NT2/D1 (cell line): ENCODE results near the gene NPHS1.
"Not testable (repeated sequence)": the region's sequence is repeated elsewhere in the genome, so short reads cannot be mapped to it uniquely, and the experiment has no call there.

Experiments used
- DNase-seq: peaks from one replicate; pipeline ENCODE4 v3.0.0-alpha.2; 2011; ENCODE audit warnings: low read depth, low spot score
- H3K27me3 ChIP-seq: 2 replicates; pipeline ENCODE4 v1.6.0; 2011; ENCODE audit warnings: mild to moderate bottlenecking; ENCODE audit not compliant: insufficient read length, insufficient read depth
- H3K36me3 ChIP-seq: 2 replicates; pipeline ENCODE4 v1.6.1; 2011; ENCODE audit warnings: mild to moderate bottlenecking, low read length, mixed read lengths; ENCODE audit not compliant: insufficient read depth, insufficient read length
- H3K4me1 ChIP-seq: 2 replicates; pipeline ENCODE4 v1.5.1; 2011; ENCODE audit not compliant: insufficient read depth, insufficient read length
- H3K4me3 ChIP-seq: 2 replicates; pipeline ENCODE4 v1.5.1; 2011; ENCODE audit warnings: low read depth; ENCODE audit not compliant: insufficient read length
- H3K9ac ChIP-seq: 2 replicates; pipeline ENCODE4 v1.6.0; 2011; ENCODE audit warnings: low read depth; ENCODE audit not compliant: insufficient read length
- H3K9me3 ChIP-seq: 2 replicates; pipeline ENCODE4 v1.5.1; 2011; ENCODE audit warnings: mild to moderate bottlenecking, low read length; ENCODE audit not compliant: insufficient read depth
- SUZ12 ChIP-seq: IDR thresholded peaks from 2 replicates; pipeline ENCODE4 v1.6.1; 2011; ENCODE audit not compliant: insufficient read length, insufficient read depth; ENCODE audit errors: extremely low read depth
- YY1 ChIP-seq: IDR thresholded peaks from 2 replicates; pipeline ENCODE4 v1.6.1; 2011; ENCODE audit not compliant: insufficient read length, insufficient read depth
- ZNF274 ChIP-seq: IDR thresholded peaks from 2 replicates; pipeline ENCODE4 v1.6.1; 2011; ENCODE audit warnings: mild to moderate bottlenecking, low read depth, low read length

NPHS1 gene

GRCh38 chr19:35870798-35871197, 18.5 kb upstream of the NPHS1 start:
- Histone ChIP-seq H3K9me3 (no peaks in the 10 kb centered on the region), H3K4me3 (no peak overlapping the region), H3K4me1 (peaks cover 3% of the 10 kb centered on the region), H3K27me3 (peaks cover 7% of the 10 kb centered on the region), H3K9ac (peak overlapping the region; percentile 32), H3K36me3 (no peaks in the 10 kb centered on the region)
- TF ChIP-seq YY1 (no peak), SUZ12 (no peak), ZNF274 (no peak)
- DNase-seq, result no peak

- Histone ChIP-seq H3K4me3 (peak overlapping the region; percentile 24), H3K9ac (peak overlapping the region; percentile 32)
- not testable (repeated sequence) for H3K4me1 ChIP-seq, H3K9me3 ChIP-seq, H3K27me3 ChIP-seq, H3K36me3 ChIP-seq, DNase-seq
These were observed 17.9 kb upstream of the NPHS1 start for GRCh38 chr19:35870124-35870736.

GRCh38 chr19:35869327-35870123, 17.2 kb upstream of the NPHS1 start:
- peak overlapping the region; percentile 24 for H3K4me3 ChIP-seq
- H3K4me1 ChIP-seq, result peaks cover 3% of the 10 kb centered on the region
- peak; percentile 85 for DNase-seq
- no peaks in the 10 kb centered on the region for H3K9me3 ChIP-seq
- H3K36me3 ChIP-seq, result no peaks in the 10 kb centered on the region
- H3K9ac ChIP-seq, result no peak overlapping the region
- peaks cover 7% of the 10 kb centered on the region for H3K27me3 ChIP-seq
- TF ChIP-seq ZNF274 (no peak), SUZ12 (no peak), YY1 (no peak)

GRCh38 chr19:35868823-35869326, 16.6 kb upstream of the NPHS1 start:
- H3K4me1 ChIP-seq, result peaks cover 3% of the 10 kb centered on the region
- no peak for DNase-seq
- H3K9me3 ChIP-seq, result no peaks in the 10 kb centered on the region
- no peaks in the 10 kb centered on the region for H3K36me3 ChIP-seq
- H3K27me3 ChIP-seq, result peaks cover 7% of the 10 kb centered on the region
- H3K4me3 ChIP-seq, result peak overlapping the region; percentile 24
- no peak for TF ChIP-seq ZNF274
- H3K9ac ChIP-seq, result peak overlapping the region; percentile 8

- Histone ChIP-seq H3K4me1 (peaks cover 3% of the 10 kb centered on the region), H3K27me3 (peaks cover 7% of the 10 kb centered on the region), H3K36me3 (no peaks in the 10 kb centered on the region), H3K4me3 (peak within 1 kb of the TSS; percentile 24), H3K9me3 (no peaks in the 10 kb centered on the region), H3K9ac (peak within 1 kb of the TSS; percentile 33)
- no peak for TF ChIP-seq YY1
- DNase-seq, result no peak
These were observed 16.0 kb upstream of the NPHS1 start, which contains the start of gene APLP1 for GRCh38 chr19:35868172-35868822. TSS of gene APLP1 (plus strand) at chr19:35868574. CDS start at chr19:35868637, 63 bp downstream.

GRCh38 chr19:35863018-35863417, 10.7 kb upstream of the NPHS1 start:
- Histone ChIP-seq H3K27me3 (peaks cover 54% of the 10 kb centered on the region), H3K9ac (no peak overlapping the region), H3K4me3 (no peak overlapping the region), H3K4me1 (peaks cover 3% of the 10 kb centered on the region), H3K9me3 (no peaks in the 10 kb centered on the region), H3K36me3 (no peaks in the 10 kb centered on the region)
- TF ChIP-seq ZNF274, result no peak
- TF ChIP-seq SUZ12, result no peak
- TF ChIP-seq YY1, result no peak
- DNase-seq, result no peak

- TF ChIP-seq ZNF274 (no peak), SUZ12 (no peak), YY1 (no peak)
- peaks cover 54% of the 10 kb centered on the region for H3K27me3 ChIP-seq
- peaks cover 3% of the 10 kb centered on the region for H3K4me1 ChIP-seq
- no peak overlapping the region for H3K4me3 ChIP-seq
- H3K9ac ChIP-seq, result no peak overlapping the region
- no peaks in the 10 kb centered on the region for H3K36me3 ChIP-seq
- H3K9me3 ChIP-seq, result no peaks in the 10 kb centered on the region
- DNase-seq, result no peak
These were observed 10.2 kb upstream of the NPHS1 start for GRCh38 chr19:35862528-35862927.
